ENCODE results near the gene FMO2. TPM values are rescaled to one million over a fixed set of nuclear protein-coding genes. Genes with fewer than 3 reads are reported as not detected.
A peak's percentile ranks its signal among the peaks of the same experiment; 100 is the strongest.
"Not testable (repeated sequence)": the region's sequence is repeated elsewhere in the genome, so short reads cannot be mapped to it uniquely, and the experiment has no call there.

The FMO2 gene
- total RNA-seq, 1 experiment from 2014 or later = not detected

DNA sequence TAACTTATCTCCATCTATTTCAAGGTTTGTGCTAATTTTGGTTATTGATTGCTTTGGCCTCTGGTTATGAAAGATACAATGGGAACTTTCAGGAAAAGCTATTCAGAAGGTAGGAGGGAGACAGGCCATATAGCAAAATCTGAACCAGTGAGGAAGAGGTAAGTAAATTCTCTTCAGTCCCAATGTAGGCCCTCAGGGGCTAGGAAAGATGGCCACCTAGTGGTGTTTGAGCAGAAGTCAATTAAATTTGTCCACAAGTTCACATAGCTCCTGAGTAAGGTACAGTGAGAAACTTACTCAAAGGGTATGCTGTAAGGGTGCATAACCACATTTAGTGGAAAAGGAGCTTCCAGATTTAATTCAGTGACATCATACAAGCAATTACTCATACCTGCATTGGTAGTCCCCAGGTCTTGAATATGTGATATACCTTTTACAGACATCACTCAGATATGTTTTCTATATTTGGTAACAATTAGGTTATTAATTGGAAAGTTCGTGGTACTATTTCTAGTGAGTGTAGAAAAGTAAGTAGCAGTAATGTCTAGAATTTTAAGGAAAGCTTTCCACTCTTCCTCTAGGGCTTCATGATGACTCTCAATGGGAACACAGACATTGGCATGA is 41.8 kb downstream of the FMO2 start:
- H3K27me3 Mint-ChIP-seq (ENCODE audit: insufficient read depth, unreplicated experiment) = no peaks in the 10 kb centered on the region
- no peaks in the 10 kb centered on the region for H3K9me3 Mint-ChIP-seq (ENCODE audit: unreplicated experiment)
- H3K27me3 ChIP-seq (replicated peaks; ENCODE audit: control insufficient read depth, insufficient read depth, low read length) = no peaks in the 10 kb centered on the region
- ChIA-PET CTCF (interaction anchor here (0.6 to 2.3 kb wide), 13 partner anchors 13 to 666 kb away, joined by 3 to 42 read pairs (median 7); partner anchors contain the start of gene FMO4), POLR2A (no interaction called here)
- H3K27ac Mint-ChIP-seq (ENCODE audit: unreplicated experiment) = no peak overlapping the region
- H3K4me3 ChIP-seq (ENCODE audit: low read depth, low read length) = no peak overlapping the region
- TF ChIP-seq, protein P1, sequence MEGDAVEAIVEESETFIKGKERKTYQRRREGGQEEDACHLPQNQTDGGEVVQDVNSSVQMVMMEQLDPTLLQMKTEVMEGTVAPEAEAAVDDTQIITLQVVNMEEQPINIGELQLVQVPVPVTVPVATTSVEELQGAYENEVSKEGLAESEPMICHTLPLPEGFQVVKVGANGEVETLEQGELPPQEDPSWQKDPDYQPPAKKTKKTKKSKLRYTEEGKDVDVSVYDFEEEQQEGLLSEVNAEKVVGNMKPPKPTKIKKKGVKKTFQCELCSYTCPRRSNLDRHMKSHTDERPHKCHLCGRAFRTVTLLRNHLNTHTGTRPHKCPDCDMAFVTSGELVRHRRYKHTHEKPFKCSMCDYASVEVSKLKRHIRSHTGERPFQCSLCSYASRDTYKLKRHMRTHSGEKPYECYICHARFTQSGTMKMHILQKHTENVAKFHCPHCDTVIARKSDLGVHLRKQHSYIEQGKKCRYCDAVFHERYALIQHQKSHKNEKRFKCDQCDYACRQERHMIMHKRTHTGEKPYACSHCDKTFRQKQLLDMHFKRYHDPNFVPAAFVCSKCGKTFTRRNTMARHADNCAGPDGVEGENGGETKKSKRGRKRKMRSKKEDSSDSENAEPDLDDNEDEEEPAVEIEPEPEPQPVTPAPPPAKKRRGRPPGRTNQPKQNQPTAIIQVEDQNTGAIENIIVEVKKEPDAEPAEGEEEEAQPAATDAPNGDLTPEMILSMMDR (IDR thresholded peaks at IDR 0.05; ENCODE audit: insufficient read depth in 1 of 2, low read depth in 1 of 2, low read length in 1 of 2, severe bottlenecking in 1 of 2, unreplicated experiment in 1 of 2) = peak; percentile 80 to 83
- H3K36me3 ChIP-seq (ENCODE audit: control insufficient read depth, insufficient read depth, low read length) = no peaks in the 10 kb centered on the region
- H3K4me3 Mint-ChIP-seq (ENCODE audit: unreplicated experiment) = no peak overlapping the region
- peak; percentile 60 to 66 for DNase-seq
- intact Hi-C loops (cut with micrococcal nuclease; ENCODE audit: unreplicated experiment) = loop anchor here (1.0 to 2.0 kb wide), 5 partner anchors 16 to 260 kb away; no protein-coding TSS in a partner anchor
- H3K9me3 ChIP-seq = no peaks in the 10 kb centered on the region; the same call in 1 of the 2 replicates
- H3K4me1 Mint-ChIP-seq (ENCODE audit: low read depth, unreplicated experiment) = peaks cover 6% of the 10 kb centered on the region
- H3K36me3 Mint-ChIP-seq (ENCODE audit: insufficient read depth, unreplicated experiment) = no peaks in the 10 kb centered on the region
- BruUV-seq (replicated peaks) = no TSS peak
- H3K4me1 ChIP-seq = no peaks in the 10 kb centered on the region

DNA sequence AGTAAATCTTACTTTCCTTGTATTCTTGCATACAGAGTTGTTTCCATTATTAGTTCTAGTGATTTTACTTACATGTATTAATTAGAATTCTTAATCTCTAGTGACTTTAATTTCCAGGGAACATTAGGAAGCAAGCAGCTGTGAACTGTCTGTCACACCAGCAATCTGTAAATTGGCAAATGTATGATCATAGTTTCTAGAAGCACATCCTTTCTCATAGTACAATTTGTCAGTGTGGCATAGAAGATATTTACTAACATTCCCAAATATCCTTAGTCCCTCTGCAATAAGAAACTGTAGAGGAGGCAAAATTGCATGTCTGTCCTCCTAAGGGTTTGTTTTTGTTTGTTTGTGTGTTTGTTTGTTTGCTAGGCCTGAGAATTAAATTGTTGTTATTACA is 46.2 kb downstream of the FMO2 start:
- Histone ChIP-seq H3K9me3 (no peaks in the 10 kb centered on the region), H3K36me3 (ENCODE audit: control insufficient read depth, insufficient read depth, low read length) (no peaks in the 10 kb centered on the region), H3K27me3 (replicated peaks; ENCODE audit: control insufficient read depth, insufficient read depth, low read length) (no peaks in the 10 kb centered on the region), H3K4me3 (ENCODE audit: low read depth, low read length) (no peak overlapping the region), H3K4me1 (no peaks in the 10 kb centered on the region)
- H3K4me1 Mint-ChIP-seq (ENCODE audit: low read depth, unreplicated experiment) = no peaks in the 10 kb centered on the region
- H3K4me3 Mint-ChIP-seq (ENCODE audit: unreplicated experiment) = no peak overlapping the region
- ChIA-PET CTCF (interaction anchor here (1.0 kb wide), 1 partner anchor 94 kb away, joined by 3 read pairs; no protein-coding TSS in a partner anchor), POLR2A (no interaction called here)
- BruUV-seq (replicated peaks) = no TSS peak
- H3K27ac Mint-ChIP-seq (ENCODE audit: unreplicated experiment) = no peak overlapping the region
- DNase-seq = no peak
- peaks cover 7% of the 10 kb centered on the region for H3K9me3 Mint-ChIP-seq (ENCODE audit: unreplicated experiment)
- intact Hi-C loops (cut with micrococcal nuclease; ENCODE audit: unreplicated experiment) = no loop called here
- TF ChIP-seq, protein P1 (IDR thresholded peaks at IDR 0.05; ENCODE audit: insufficient read depth in 1 of 2, low read depth in 1 of 2, low read length in 1 of 2, severe bottlenecking in 1 of 2, unreplicated experiment in 1 of 2) = no peak
- H3K27me3 Mint-ChIP-seq (ENCODE audit: insufficient read depth, unreplicated experiment) = no peaks in the 10 kb centered on the region
- H3K36me3 Mint-ChIP-seq (ENCODE audit: insufficient read depth, unreplicated experiment) = no peaks in the 10 kb centered on the region

DNA sequence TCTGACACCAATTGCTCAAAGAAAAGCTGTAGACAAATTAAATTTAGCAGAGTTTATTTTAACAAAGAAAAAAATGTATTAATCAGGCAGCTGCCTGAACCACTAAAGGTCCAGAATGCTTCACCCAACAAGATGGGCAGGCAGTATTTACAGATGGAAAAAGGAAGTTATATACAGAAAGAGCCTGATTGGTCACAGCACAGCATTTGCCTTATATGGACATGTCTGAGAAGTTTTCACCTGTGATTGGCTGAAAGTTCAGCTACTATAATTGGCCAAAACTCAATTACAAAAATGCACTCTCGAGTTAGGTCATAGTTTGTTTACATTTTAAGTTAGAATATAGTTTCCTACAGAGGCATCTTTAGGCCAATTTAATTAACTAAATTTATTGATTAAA is 48.1 kb downstream of the FMO2 start:
- Histone ChIP-seq H3K4me3 (ENCODE audit: low read depth, low read length) (no peak overlapping the region), H3K4me1 (no peaks in the 10 kb centered on the region), H3K9me3 (peaks cover 3% of the 10 kb centered on the region; the same call in 1 of the 2 replicates), H3K27me3 (replicated peaks; ENCODE audit: control insufficient read depth, insufficient read depth, low read length) (no peaks in the 10 kb centered on the region), H3K36me3 (ENCODE audit: control insufficient read depth, insufficient read depth, low read length) (no peaks in the 10 kb centered on the region)
- ChIA-PET POLR2A (no interaction called here), CTCF (no interaction called here)
- Mint-ChIP-seq H3K4me3 (ENCODE audit: unreplicated experiment) (no peak overlapping the region), H3K4me1 (ENCODE audit: low read depth, unreplicated experiment) (no peaks in the 10 kb centered on the region), H3K27ac (ENCODE audit: unreplicated experiment) (no peak overlapping the region), H3K9me3 (ENCODE audit: unreplicated experiment) (peaks cover 14% of the 10 kb centered on the region), H3K36me3 (ENCODE audit: insufficient read depth, unreplicated experiment) (no peaks in the 10 kb centered on the region), H3K27me3 (ENCODE audit: insufficient read depth, unreplicated experiment) (no peaks in the 10 kb centered on the region)
- intact Hi-C loops (cut with micrococcal nuclease; ENCODE audit: unreplicated experiment) = no loop called here
- DNase-seq = no peak
- TF ChIP-seq, protein P1 (IDR thresholded peaks at IDR 0.05; ENCODE audit: insufficient read depth in 1 of 2, low read depth in 1 of 2, low read length in 1 of 2, severe bottlenecking in 1 of 2, unreplicated experiment in 1 of 2) = no peak
- BruUV-seq (replicated peaks) = no TSS peak

DNA sequence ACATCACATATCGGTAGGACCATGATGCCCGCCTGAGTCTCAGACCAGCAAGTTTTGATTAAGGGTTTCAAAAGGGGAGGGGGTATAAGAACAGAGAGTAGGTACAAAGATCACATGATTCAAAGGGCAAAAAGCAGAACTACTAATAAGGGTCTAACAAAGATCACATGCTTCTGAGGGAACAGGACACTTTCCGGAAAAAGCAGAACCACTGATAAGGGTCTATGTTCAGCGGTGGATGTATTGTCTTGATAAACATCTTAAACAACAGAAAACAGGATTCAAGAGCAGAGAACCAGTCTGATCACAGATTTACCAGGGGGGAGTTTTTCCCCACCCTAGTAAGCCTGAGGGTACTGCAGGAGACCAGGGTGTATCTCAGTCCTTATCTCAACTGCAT is 51.1 kb downstream of the FMO2 start:
- H3K4me3 ChIP-seq (ENCODE audit: low read depth, low read length); DNase-seq; H3K36me3 ChIP-seq (ENCODE audit: control insufficient read depth, insufficient read depth, low read length); H3K4me1 Mint-ChIP-seq (ENCODE audit: low read depth, unreplicated experiment); H3K27me3 Mint-ChIP-seq (ENCODE audit: insufficient read depth, unreplicated experiment); H3K27me3 ChIP-seq (replicated peaks; ENCODE audit: control insufficient read depth, insufficient read depth, low read length); H3K4me3 Mint-ChIP-seq (ENCODE audit: unreplicated experiment); BruUV-seq (replicated peaks); H3K27ac Mint-ChIP-seq (ENCODE audit: unreplicated experiment); H3K4me1 ChIP-seq; H3K36me3 Mint-ChIP-seq (ENCODE audit: insufficient read depth, unreplicated experiment); intact Hi-C loops (cut with micrococcal nuclease; ENCODE audit: unreplicated experiment); POLR2A ChIA-PET; CTCF ChIA-PET: not testable (repeated sequence)
- peaks cover 41% of the 10 kb centered on the region for H3K9me3 Mint-ChIP-seq (ENCODE audit: unreplicated experiment)
- H3K9me3 ChIP-seq = peaks cover 10% of the 10 kb centered on the region; the same call in 1 of the 2 replicates
